ENCODE data around the gene DNAJB12.
"Not testable (repeated sequence)": the region's sequence is repeated elsewhere in the genome, so short reads cannot be mapped to it uniquely, and the experiment has no call there.

Gene DNAJB12

GRCh38 chr10:72354356-72355213, at the start of gene DNAJB12:
Gene DNAJB12 (minus strand): TSS chr10:72354919. CDS start chr10:72354897, 22 bp downstream.
- peak; percentile 95 for DNase-seq

- not testable (repeated sequence) for DNase-seq
Measured at GRCh38 chr10:72395581-72395980, 40.9 kb upstream of the DNAJB12 start.

- no peak for DNase-seq
Measured at GRCh38 chr10:72392571-72392970, 37.9 kb upstream of the DNAJB12 start.

- DNase-seq, result no peak
Measured at GRCh38 chr10:72390764-72391163, 36.0 kb upstream of the DNAJB12 start.

GRCh38 chr10:72389716-72390115, 35.0 kb upstream of the DNAJB12 start:
- DNase-seq, result no peak

- no peak for DNase-seq
Measured at GRCh38 chr10:72389014-72389413, 34.3 kb upstream of the DNAJB12 start.

- no peak for DNase-seq
Measured at GRCh38 chr10:72388062-72388461, 33.3 kb upstream of the DNAJB12 start.

- no peak for DNase-seq
Measured at GRCh38 chr10:72386916-72387586, 32.3 kb upstream of the DNAJB12 start.

- DNase-seq, result no peak
Measured at GRCh38 chr10:72385724-72386123, 31.0 kb upstream of the DNAJB12 start.

GRCh38 chr10:72384982-72385381, 30.3 kb upstream of the DNAJB12 start:
- DNase-seq, result not testable (repeated sequence)

- DNase-seq, result no peak
Measured at GRCh38 chr10:72379776-72380175, 25.1 kb upstream of the DNAJB12 start.

- peak; percentile 10 for DNase-seq
Measured at GRCh38 chr10:72379062-72379461, 24.3 kb upstream of the DNAJB12 start.

- no peak for DNase-seq
Measured at GRCh38 chr10:72375585-72375984, 20.9 kb upstream of the DNAJB12 start.

GRCh38 chr10:72375173-72375572, 20.5 kb upstream of the DNAJB12 start:
- no peak for DNase-seq

- peak; percentile 76 for DNase-seq
Measured at GRCh38 chr10:72370201-72370722, 15.5 kb upstream of the DNAJB12 start.

GRCh38 chr10:72367301-72367960, 12.7 kb upstream of the DNAJB12 start:
- no peak for DNase-seq

- DNase-seq, result no peak
Measured at GRCh38 chr10:72365106-72365895, 10.6 kb upstream of the DNAJB12 start.

- DNase-seq, result peak; percentile 92
Measured at GRCh38 chr10:72364239-72364777, 9.6 kb upstream of the DNAJB12 start.

GRCh38 chr10:72356987-72357386, 2.3 kb upstream of the DNAJB12 start:
- DNase-seq, result no peak

GRCh38 chr10:72356115-72356514, 1.4 kb upstream of the DNAJB12 start:
- no peak for DNase-seq

- DNase-seq, result no peak
Measured at GRCh38 chr10:72355214-72355555, 466 bp upstream of the DNAJB12 start.

GRCh38 chr10:72353965-72354355, 759 bp downstream of the DNAJB12 start:
- no peak for DNase-seq

Measured in activated CD4-positive, alpha-beta T cell treated with anti-CD3 and anti-CD28 coated beads, Interleukin-2, Interleukin-6, amounts not matched to agents 100 ng/mL and 50 ng/mL, durations not matched to agents 16 hours and 8 hours (primary cell).